PC-9 (cell line): ENCODE results near the gene SLC1A3.

ENCODE experiments used
- EZH2 ChIP-seq: fragments of 200-600 bp; sonication (generic); IDR thresholded peaks from 2 replicates; pipeline ENCODE4 v1.8.0; 2017; ENCODE audit warnings: antibody characterized with exemption, low read depth
- TF ChIP-seq, protein P1 (sequence below): fragments of 200-600 bp; sonication (generic); conservative IDR thresholded peaks from 2 replicates; pipeline ENCODE4 v1.6.1; 2017; ENCODE audit warnings: mixed run types, antibody characterized with exemption, mild to moderate bottlenecking, moderate library complexity

DNA sequence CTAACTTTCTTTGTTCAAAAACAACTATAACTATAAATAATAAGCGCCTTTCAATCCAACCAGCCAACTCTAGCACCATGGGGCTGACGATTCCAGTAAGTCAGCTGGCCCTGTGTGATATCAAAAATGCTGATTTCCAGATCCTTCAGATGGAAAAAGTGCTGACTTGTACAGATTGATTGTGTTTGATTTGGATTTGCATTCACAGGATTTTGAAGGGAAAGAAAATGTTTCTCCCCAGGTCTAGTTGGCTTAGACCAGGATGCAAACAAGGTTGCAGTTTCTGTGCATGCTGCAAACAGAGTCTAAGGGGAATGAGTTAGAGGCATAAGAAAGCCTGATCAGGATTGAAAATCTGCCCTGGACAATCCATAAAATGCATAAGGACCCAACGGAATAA is 68.9 kb downstream of the SLC1A3 start:
- TF ChIP-seq, protein P1, sequence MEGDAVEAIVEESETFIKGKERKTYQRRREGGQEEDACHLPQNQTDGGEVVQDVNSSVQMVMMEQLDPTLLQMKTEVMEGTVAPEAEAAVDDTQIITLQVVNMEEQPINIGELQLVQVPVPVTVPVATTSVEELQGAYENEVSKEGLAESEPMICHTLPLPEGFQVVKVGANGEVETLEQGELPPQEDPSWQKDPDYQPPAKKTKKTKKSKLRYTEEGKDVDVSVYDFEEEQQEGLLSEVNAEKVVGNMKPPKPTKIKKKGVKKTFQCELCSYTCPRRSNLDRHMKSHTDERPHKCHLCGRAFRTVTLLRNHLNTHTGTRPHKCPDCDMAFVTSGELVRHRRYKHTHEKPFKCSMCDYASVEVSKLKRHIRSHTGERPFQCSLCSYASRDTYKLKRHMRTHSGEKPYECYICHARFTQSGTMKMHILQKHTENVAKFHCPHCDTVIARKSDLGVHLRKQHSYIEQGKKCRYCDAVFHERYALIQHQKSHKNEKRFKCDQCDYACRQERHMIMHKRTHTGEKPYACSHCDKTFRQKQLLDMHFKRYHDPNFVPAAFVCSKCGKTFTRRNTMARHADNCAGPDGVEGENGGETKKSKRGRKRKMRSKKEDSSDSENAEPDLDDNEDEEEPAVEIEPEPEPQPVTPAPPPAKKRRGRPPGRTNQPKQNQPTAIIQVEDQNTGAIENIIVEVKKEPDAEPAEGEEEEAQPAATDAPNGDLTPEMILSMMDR = no peak
- TF ChIP-seq EZH2 = no peak
